BLaER1 treated with 17β-estradiol and CSF1 and Interleukin-3, amounts not matched to agents 10 nM and 100 nM (cell line): ENCODE measurements around the gene GET4.
A peak's percentile ranks its signal among the peaks of the same experiment; 100 is the strongest.
"Not testable (repeated sequence)": the region's sequence is repeated elsewhere in the genome, so short reads cannot be mapped to it uniquely, and the experiment has no call there.

Experiments
- H3K27ac ChIP-seq, 11 experiments: shearing (Covaris generic); formaldehyde crosslinking; 2 replicates each; pipeline ENCODE4 v1.8.1; 2022
- H3K27me3 ChIP-seq, 11 experiments: shearing (Covaris generic); formaldehyde crosslinking; 2 replicates each; pipeline ENCODE4 v1.8.1; 2022
- H3K36me3 ChIP-seq, 11 experiments: shearing (Covaris generic); formaldehyde crosslinking; 2 replicates each; pipeline ENCODE4 v1.8.1; 2022
- H3K4me1 ChIP-seq, 10 experiments: shearing (Covaris generic); formaldehyde crosslinking; 2 replicates each; pipeline ENCODE4 v1.8.1; 2022
- H3K4me2 ChIP-seq, 11 experiments: shearing (Covaris generic); formaldehyde crosslinking; 2 replicates each; pipeline ENCODE4 v1.8.1; 2022
- H3K4me3 ChIP-seq, 10 experiments: shearing (Covaris generic); formaldehyde crosslinking; 2 replicates each; pipeline ENCODE4 v1.8.1; 2022
- H3K9ac ChIP-seq, 11 experiments: shearing (Covaris generic); formaldehyde crosslinking; 2 replicates each; pipeline ENCODE4 v1.8.1; 2022
- H3K9me3 ChIP-seq, 11 experiments: shearing (Covaris generic); formaldehyde crosslinking; replicated peaks in 1 of 11; 2 replicates each; pipeline ENCODE4 v1.8.1; 2022
- H4K20me1 ChIP-seq, 11 experiments: shearing (Covaris generic); formaldehyde crosslinking; 2 replicates each; pipeline ENCODE4 v1.8.1; 2022
- Cebpa-rat ChIP-seq, 11 experiments: shearing (Covaris generic); IDR thresholded peaks; 2 replicates each; pipeline ENCODE4 v1.8.1; 2022

The GET4 gene

GRCh38 chr7:936386-937054, 60.2 kb downstream of the GET4 start:
- peak overlapping the region; percentile 34 to 93 (median 66) for H3K27ac ChIP-seq
- H3K4me1 ChIP-seq: peaks cover 44 to 91% (median 83%) of the 10 kb centered on the region in 10 experiments
- peaks cover 0 to 8% (median 0%) of the 10 kb centered on the region in 11 experiments; a peak in 1 of 22 replicates for H3K27me3 ChIP-seq
- peaks cover 0 to 29% (median 18%) of the 10 kb centered on the region in 11 experiments; a peak in 12 of 22 replicates for H4K20me1 ChIP-seq
- H3K36me3 ChIP-seq: peaks cover 12 to 60% (median 38%) of the 10 kb centered on the region in 11 experiments; a peak in 19 of 22 replicates
- peaks cover 12 to 22% (median 15%) of the 10 kb centered on the region in 11 experiments; a peak in 20 of 22 replicates for H3K9me3 ChIP-seq
- H3K4me2 ChIP-seq: peak overlapping the region; percentile 55 to 92 (median 75)
- TF ChIP-seq Cebpa-rat (IDR thresholded peaks at IDR 0.05): no peak
- H3K9ac ChIP-seq: peak overlapping the region; percentile 8 to 67 (median 54); a peak in 18 of 22 replicates
- H3K4me3 ChIP-seq: no peak overlapping the region; a peak in 1 of 20 replicates

DNA sequence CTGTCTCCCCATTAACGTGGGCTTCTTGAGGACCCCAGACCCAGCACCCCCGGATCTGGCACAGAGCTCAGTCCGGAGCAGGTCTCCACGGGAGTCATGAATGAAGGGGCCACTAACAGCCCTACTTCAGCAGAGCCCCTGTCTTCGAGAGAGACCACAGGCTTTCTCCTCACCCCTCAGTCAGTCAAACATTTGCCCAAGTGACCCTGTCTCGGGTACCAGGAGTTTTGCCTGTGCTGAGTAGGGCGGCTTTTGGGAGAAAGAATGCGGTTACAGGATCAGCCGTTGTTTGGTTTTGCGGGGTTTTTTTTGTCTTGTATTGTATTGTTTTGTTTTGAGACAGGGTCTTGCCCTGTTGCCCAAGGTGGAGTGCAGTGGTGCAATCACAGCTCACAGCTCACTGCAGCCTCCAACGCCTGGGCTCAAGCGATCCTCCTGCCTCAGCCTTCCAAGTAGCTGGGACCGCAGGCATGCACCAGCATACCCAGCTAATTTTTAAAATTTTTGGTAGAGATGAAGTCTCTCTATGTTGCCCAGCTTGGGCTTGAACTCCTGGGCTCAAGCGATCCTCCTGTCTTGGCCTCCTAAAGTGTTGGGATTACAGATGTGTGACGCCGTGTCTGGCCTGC, 61.6 kb downstream of the GET4 start:
- peaks cover 0 to 13% (median 0%) of the 10 kb centered on the region in 11 experiments; a peak in 3 of 22 replicates for H3K27me3 ChIP-seq
- H4K20me1 ChIP-seq: peaks cover 0 to 29% (median 16%) of the 10 kb centered on the region in 11 experiments; a peak in 12 of 22 replicates
- H3K27ac ChIP-seq: peak overlapping the region in 10 of 11 experiments; percentile 16 to 93 (median 52); a peak in 17 of 22 replicates
- H3K9me3 ChIP-seq: peaks cover 12 to 22% (median 15%) of the 10 kb centered on the region in 11 experiments; a peak in 21 of 22 replicates
- peaks cover 7 to 51% (median 30%) of the 10 kb centered on the region in 11 experiments; a peak in 19 of 22 replicates for H3K36me3 ChIP-seq
- peak overlapping the region in 5 of 11 experiments; percentile 12 to 25 (median 15); a peak in 6 of 22 replicates for H3K9ac ChIP-seq
- peak in 4 of 11 experiments; percentile 21 to 75 (median 52); a peak in 3 of 22 replicates for TF ChIP-seq Cebpa-rat (IDR thresholded peaks at IDR 0.05)
- peak overlapping the region in 9 of 11 experiments; percentile 10 to 92 (median 73); a peak in 14 of 22 replicates for H3K4me2 ChIP-seq
- H3K4me1 ChIP-seq: peaks cover 29 to 84% (median 74%) of the 10 kb centered on the region in 10 experiments
- H3K4me3 ChIP-seq: no peak overlapping the region

DNA sequence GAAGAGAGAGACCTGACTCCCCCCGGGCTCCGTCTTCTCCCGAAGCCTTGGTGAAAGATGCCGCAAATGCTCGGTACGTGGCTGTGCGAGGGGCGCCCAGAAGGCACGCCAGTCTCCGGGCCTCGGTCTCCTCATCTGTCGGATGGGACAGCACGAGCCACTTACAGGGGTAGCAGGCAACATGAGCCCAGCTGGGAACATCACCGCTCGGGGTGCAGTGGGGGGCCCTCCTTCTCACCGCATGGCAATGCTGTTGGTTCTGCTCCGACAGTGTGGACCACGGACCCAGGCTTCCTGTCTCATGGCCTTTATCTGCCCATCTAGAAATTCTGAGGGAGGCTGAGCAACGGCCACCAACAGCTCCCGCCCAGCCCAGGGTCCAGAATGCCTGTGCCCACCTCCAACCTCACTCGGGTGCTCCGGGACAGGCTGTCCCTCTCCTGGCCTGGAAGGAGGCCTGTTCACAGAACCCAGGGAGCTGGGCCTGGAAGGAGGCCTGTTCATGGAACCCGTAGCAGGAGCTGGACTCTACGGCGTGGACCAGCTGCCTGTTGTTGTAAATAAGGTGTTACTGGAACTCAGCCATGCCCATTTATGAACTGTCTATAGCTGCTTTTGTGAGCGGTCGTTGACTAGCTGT, 62.3 kb downstream of the GET4 start:
- TF ChIP-seq Cebpa-rat (IDR thresholded peaks at IDR 0.05): no peak
- Histone ChIP-seq H3K36me3 (peaks cover 7 to 48% (median 28%) of the 10 kb centered on the region in 11 experiments; a peak in 19 of 22 replicates), H3K4me1 (peaks cover 29 to 81% (median 72%) of the 10 kb centered on the region in 10 experiments), H3K9ac (peak overlapping the region in 3 of 11 experiments; percentile 7 to 33 (median 26); a peak in 4 of 22 replicates), H3K27ac (peak overlapping the region in 9 of 11 experiments; percentile 34 to 93 (median 56); a peak in 15 of 22 replicates), H3K27me3 (peaks cover 0 to 15% (median 0%) of the 10 kb centered on the region in 11 experiments; a peak in 5 of 22 replicates), H4K20me1 (peaks cover 0 to 29% (median 16%) of the 10 kb centered on the region in 11 experiments; a peak in 12 of 22 replicates), H3K4me2 (peak overlapping the region in 6 of 11 experiments; percentile 10 to 92 (median 53); a peak in 9 of 22 replicates), H3K4me3 (no peak overlapping the region), H3K9me3 (peaks cover 13 to 22% (median 15%) of the 10 kb centered on the region in 11 experiments; a peak in 21 of 22 replicates)

- H3K4me2 ChIP-seq: peak overlapping the region in 10 of 11 experiments; percentile 6 to 92 (median 48); a peak in 14 of 22 replicates
- peak overlapping the region; percentile 42 to 93 (median 73); a peak in 21 of 22 replicates for H3K27ac ChIP-seq
- H3K9ac ChIP-seq: peak overlapping the region in 4 of 11 experiments; percentile 48 to 63 (median 50); a peak in 6 of 22 replicates
- peaks cover 13 to 33% (median 16%) of the 10 kb centered on the region in 11 experiments; a peak in 21 of 22 replicates for H3K9me3 ChIP-seq
- H4K20me1 ChIP-seq: peaks cover 0 to 35% (median 17%) of the 10 kb centered on the region in 11 experiments; a peak in 18 of 22 replicates
- TF ChIP-seq Cebpa-rat (IDR thresholded peaks at IDR 0.05): no peak
- H3K4me1 ChIP-seq: peaks cover 25 to 82% (median 66%) of the 10 kb centered on the region in 10 experiments
- peak overlapping the region in 1 of 10 experiments; percentile 31; a peak in 4 of 20 replicates for H3K4me3 ChIP-seq
- H3K27me3 ChIP-seq: peaks cover 0 to 18% (median 2%) of the 10 kb centered on the region in 11 experiments; a peak in 7 of 22 replicates
- H3K36me3 ChIP-seq: peaks cover 4 to 46% (median 25%) of the 10 kb centered on the region in 11 experiments; a peak in 19 of 22 replicates
Observed at GRCh38 chr7:939843-940242, 63.5 kb downstream of the GET4 start.

- Histone ChIP-seq H3K9me3 (peaks cover 13 to 43% (median 16%) of the 10 kb centered on the region in 11 experiments; a peak in 21 of 22 replicates), H3K4me2 (peak overlapping the region in 10 of 11 experiments; percentile 6 to 92 (median 46); a peak in 17 of 22 replicates), H3K27me3 (peaks cover 0 to 18% (median 5%) of the 10 kb centered on the region in 11 experiments; a peak in 7 of 22 replicates), H3K4me3 (no peak overlapping the region; a peak in 1 of 20 replicates), H3K36me3 (peaks cover 7 to 47% (median 27%) of the 10 kb centered on the region in 11 experiments; a peak in 20 of 22 replicates), H4K20me1 (peaks cover 4 to 38% (median 25%) of the 10 kb centered on the region in 11 experiments; a peak in 20 of 22 replicates), H3K4me1 (peaks cover 15 to 82% (median 59%) of the 10 kb centered on the region in 10 experiments), H3K27ac (peak overlapping the region; percentile 42 to 93 (median 73)), H3K9ac (peak overlapping the region in 6 of 11 experiments; percentile 7 to 74 (median 48); a peak in 9 of 22 replicates)
- TF ChIP-seq Cebpa-rat (IDR thresholded peaks at IDR 0.05): peak in 2 of 11 experiments; percentile 35 to 60; a peak in 3 of 22 replicates
Observed at GRCh38 chr7:940599-941408, 64.5 kb downstream of the GET4 start.

DNA sequence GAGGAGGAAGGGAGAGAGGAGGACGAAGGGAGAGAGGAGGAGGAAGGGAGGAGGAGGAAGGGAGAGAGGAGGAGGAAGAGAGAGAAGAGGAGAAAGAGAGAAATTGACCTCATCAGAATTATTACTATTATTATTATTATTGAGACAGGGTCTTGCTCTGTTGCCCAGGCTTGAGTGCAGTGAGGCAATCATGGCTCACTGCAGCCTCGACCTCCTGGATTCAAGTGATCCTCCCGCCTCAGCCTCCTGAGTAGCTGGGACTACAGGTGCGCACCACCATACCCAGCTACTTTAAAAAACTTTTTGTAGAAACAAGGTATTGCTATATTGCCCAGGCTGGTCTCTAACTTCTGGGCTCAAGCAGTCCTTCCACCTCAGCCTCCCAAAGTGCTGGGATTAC, 67.4 kb downstream of the GET4 start:
- peak overlapping the region in 4 of 11 experiments; percentile 9 to 52 (median 30); a peak in 6 of 22 replicates for H3K27ac ChIP-seq
- H3K27me3 ChIP-seq: peaks cover 0 to 18% (median 5%) of the 10 kb centered on the region in 11 experiments; a peak in 7 of 22 replicates
- peaks cover 16 to 46% (median 38%) of the 10 kb centered on the region in 11 experiments; a peak in 20 of 22 replicates for H4K20me1 ChIP-seq
- not testable (repeated sequence) for H3K9ac ChIP-seq, H3K4me3 ChIP-seq
- peaks cover under 1 to 82% (median 37%) of the 10 kb centered on the region in 10 experiments; a peak in 18 of 20 replicates for H3K4me1 ChIP-seq
- peaks cover 7 to 56% (median 26%) of the 10 kb centered on the region in 11 experiments; a peak in 20 of 22 replicates for H3K36me3 ChIP-seq
- peaks cover 13 to 44% (median 15%) of the 10 kb centered on the region in 11 experiments; a peak in 21 of 22 replicates for H3K9me3 ChIP-seq
- H3K4me2 ChIP-seq: peak overlapping the region in 1 of 11 experiments; percentile 29; a peak in 3 of 22 replicates
